Neural progenitor cell (in vitro differentiated cells): ENCODE data around the gene ITPR2. TPM values are rescaled to one million over a fixed set of nuclear protein-coding genes. Genes with fewer than 3 reads are reported as not detected.

Source experiments
- DNase-seq: peaks from one replicate; pipeline ENCODE4 v3.0.0-alpha.2; 2016; ENCODE audit warnings: low spot score
- H2AFZ ChIP-seq: fragments of 200-600 bp; sonication (generic); replicated peaks from 2 replicates; pipeline ENCODE4 v1.6.1; 2016; ENCODE audit warnings: antibody characterized with exemption
- H3F3A ChIP-seq: fragments of 200-600 bp; sonication (generic); 2 replicates; pipeline ENCODE4 v1.6.1; 2016; ENCODE audit warnings: antibody characterized with exemption, low read depth
- H3K27ac ChIP-seq: fragments of 200-600 bp; sonication (generic); 2 replicates; pipeline ENCODE4 v1.5.1; 2016; ENCODE audit warnings: mild to moderate bottlenecking
- H3K27me3 ChIP-seq: fragments of 200-600 bp; sonication (generic); 2 replicates; pipeline ENCODE4 v1.6.1; 2016; ENCODE audit warnings: mild to moderate bottlenecking, moderate library complexity
- H3K36me3 ChIP-seq: fragments of 200-600 bp; sonication (generic); 2 replicates; pipeline ENCODE4 v1.5.1; 2016
- H3K4me1 ChIP-seq: fragments of 200-600 bp; sonication (generic); 2 replicates; pipeline ENCODE4 v1.6.1; 2016; ENCODE audit warnings: mixed run types
- H3K4me2 ChIP-seq: fragments of 200-600 bp; sonication (generic); 2 replicates; pipeline ENCODE4 v1.6.1; 2016
- H3K4me3 ChIP-seq: fragments of 200-600 bp; sonication (generic); 2 replicates; pipeline ENCODE4 v1.5.1; 2016
- H3K79me2 ChIP-seq: fragments of 200-600 bp; sonication (generic); 2 replicates; pipeline ENCODE4 v1.6.1; 2016; ENCODE audit warnings: low read depth
- H3K9ac ChIP-seq: fragments of 200-600 bp; sonication (generic); 2 replicates; pipeline ENCODE4 v1.6.1; 2016
- H3K9me3 ChIP-seq: fragments of 200-600 bp; sonication (generic); 2 replicates; pipeline ENCODE4 v1.5.1; 2016; ENCODE audit warnings: low read depth
- H4K20me1 ChIP-seq: fragments of 200-600 bp; sonication (generic); 2 replicates; pipeline ENCODE4 v1.6.1; 2016; ENCODE audit warnings: low read depth
- H3K27ac Mint-ChIP-seq: 3 replicates; pipeline ENCODE4 v1.8.0; 2021; ENCODE audit warnings: mixed read lengths
- H3K27me3 Mint-ChIP-seq: 2 replicates; pipeline ENCODE4 v1.8.0; 2022; ENCODE audit warnings: low read depth, mild to moderate bottlenecking, inconsistent platforms, moderate library complexity, mixed read lengths; ENCODE audit not compliant: insufficient read depth
- H3K36me3 Mint-ChIP-seq: 3 replicates; pipeline ENCODE4 v1.8.0; 2021; ENCODE audit warnings: mixed read lengths
- H3K4me1 Mint-ChIP-seq: 3 replicates; pipeline ENCODE4 v1.8.0; 2021; ENCODE audit warnings: mixed read lengths
- H3K4me3 Mint-ChIP-seq: 3 replicates; pipeline ENCODE4 v1.8.0; 2021; ENCODE audit warnings: mild to moderate bottlenecking, moderate library complexity, mixed read lengths
- H3K9me3 Mint-ChIP-seq: 3 replicates; pipeline ENCODE4 v1.8.0; 2020; ENCODE audit warnings: mixed read lengths
- CTCF ChIP-seq: fragments of 200-600 bp; sonication (generic); IDR thresholded peaks from 2 replicates; pipeline ENCODE4 v1.5.1; 2017; ENCODE audit warnings: antibody characterized with exemption, mild to moderate bottlenecking
- EZH2 ChIP-seq: fragments of 200-600 bp; sonication (generic); IDR thresholded peaks from 2 replicates; pipeline ENCODE4 v1.6.1; 2017; ENCODE audit warnings: antibody characterized with exemption, mild to moderate bottlenecking, moderate library complexity
- EZH2phosphoT487 ChIP-seq: fragments of 200-600 bp; sonication (generic); IDR thresholded peaks from 2 replicates; pipeline ENCODE4 v1.6.1; 2017; ENCODE audit warnings: antibody characterized with exemption
- total RNA-seq: library from RNA; depleted of rRNA; stranded (reverse); fragments of >200 nt; gene quantifications from 2 replicates; pipeline ENCODE4 v1.2.3, GENCODE V29; 2015; ENCODE audit warnings: low replicate concordance

ITPR2 gene
- total RNA-seq, 1 donor from 2014 or later: 11.4 TPM

GRCh38 chr12:26690601-26691000 lies 142.4 kb downstream of the ITPR2 start:
- Mint-ChIP-seq H3K9me3 (peaks cover 1% of the 10 kb centered on the region), H3K27me3 (peaks cover 3% of the 10 kb centered on the region), H3K4me1 (peaks cover 11% of the 10 kb centered on the region), H3K27ac (no peak overlapping the region), H3K4me3 (no peak overlapping the region), H3K36me3 (peaks cover under 1% of the 10 kb centered on the region)
- no peak overlapping the region for H3K4me2 ChIP-seq
- no peaks in the 10 kb centered on the region for H3K36me3 ChIP-seq
- no peaks in the 10 kb centered on the region for H3K79me2 ChIP-seq
- H3K27me3 ChIP-seq: no peaks in the 10 kb centered on the region
- no peak overlapping the region for H3K4me3 ChIP-seq
- TF ChIP-seq EZH2phosphoT487 (no peak), EZH2 (no peak), CTCF (no peak)
- H4K20me1 ChIP-seq: no peaks in the 10 kb centered on the region
- no peaks in the 10 kb centered on the region for H3F3A ChIP-seq
- H3K9ac ChIP-seq: no peak overlapping the region
- H3K9me3 ChIP-seq: no peaks in the 10 kb centered on the region
- H3K4me1 ChIP-seq: no peaks in the 10 kb centered on the region
- DNase-seq: no peak
- H2AFZ ChIP-seq: no peak overlapping the region
- H3K27ac ChIP-seq: no peak overlapping the region

- no peak for DNase-seq
- no peak overlapping the region for H3K27ac Mint-ChIP-seq
- H3K4me1 Mint-ChIP-seq: peaks cover 11% of the 10 kb centered on the region
- no peaks in the 10 kb centered on the region for H3K27me3 ChIP-seq
- peaks cover 2% of the 10 kb centered on the region for H3K36me3 Mint-ChIP-seq
- no peak for TF ChIP-seq CTCF
- no peak for TF ChIP-seq EZH2phosphoT487
- TF ChIP-seq EZH2: no peak
- H2AFZ ChIP-seq: no peak overlapping the region
- H3F3A ChIP-seq: no peaks in the 10 kb centered on the region
- H3K9me3 Mint-ChIP-seq: peaks cover 2% of the 10 kb centered on the region
- H3K4me1 ChIP-seq: no peaks in the 10 kb centered on the region
- H3K9me3 ChIP-seq: no peaks in the 10 kb centered on the region
- no peaks in the 10 kb centered on the region for H3K79me2 ChIP-seq
- H3K4me3 ChIP-seq: no peak overlapping the region
- no peaks in the 10 kb centered on the region for H4K20me1 ChIP-seq
- no peak overlapping the region for H3K27ac ChIP-seq
- H3K27me3 Mint-ChIP-seq: peaks cover 3% of the 10 kb centered on the region
- no peak overlapping the region for H3K4me2 ChIP-seq
- H3K36me3 ChIP-seq: no peaks in the 10 kb centered on the region
- H3K9ac ChIP-seq: no peak overlapping the region
- H3K4me3 Mint-ChIP-seq: no peak overlapping the region
Measured at GRCh38 chr12:26689281-26689841, 143.6 kb downstream of the ITPR2 start.

- peaks cover 3% of the 10 kb centered on the region for H3K27me3 Mint-ChIP-seq
- H3K36me3 ChIP-seq: no peaks in the 10 kb centered on the region
- peaks cover 2% of the 10 kb centered on the region for H3K36me3 Mint-ChIP-seq
- H3K4me3 ChIP-seq: no peak overlapping the region
- H4K20me1 ChIP-seq: no peaks in the 10 kb centered on the region
- TF ChIP-seq EZH2: no peak
- no peak for TF ChIP-seq EZH2phosphoT487
- no peak for TF ChIP-seq CTCF
- no peak overlapping the region for H3K27ac ChIP-seq
- no peaks in the 10 kb centered on the region for H3F3A ChIP-seq
- H3K4me1 Mint-ChIP-seq: peaks cover 11% of the 10 kb centered on the region
- H3K79me2 ChIP-seq: no peaks in the 10 kb centered on the region
- no peaks in the 10 kb centered on the region for H3K27me3 ChIP-seq
- H3K4me2 ChIP-seq: no peak overlapping the region
- no peak overlapping the region for H2AFZ ChIP-seq
- no peaks in the 10 kb centered on the region for H3K4me1 ChIP-seq
- no peak for DNase-seq
- H3K4me3 Mint-ChIP-seq: no peak overlapping the region
- no peak overlapping the region for H3K9ac ChIP-seq
- no peaks in the 10 kb centered on the region for H3K9me3 ChIP-seq
- peaks cover 2% of the 10 kb centered on the region for H3K9me3 Mint-ChIP-seq
- no peak overlapping the region for H3K27ac Mint-ChIP-seq
Measured at GRCh38 chr12:26688344-26688904, 144.6 kb downstream of the ITPR2 start.
